ENCODE results near the gene NIM1K.
A peak's percentile ranks its signal among the peaks of the same experiment; 100 is the strongest.
"Not testable (repeated sequence)": the region's sequence is repeated elsewhere in the genome, so short reads cannot be mapped to it uniquely, and the experiment has no call there.

The NIM1K gene

DNA sequence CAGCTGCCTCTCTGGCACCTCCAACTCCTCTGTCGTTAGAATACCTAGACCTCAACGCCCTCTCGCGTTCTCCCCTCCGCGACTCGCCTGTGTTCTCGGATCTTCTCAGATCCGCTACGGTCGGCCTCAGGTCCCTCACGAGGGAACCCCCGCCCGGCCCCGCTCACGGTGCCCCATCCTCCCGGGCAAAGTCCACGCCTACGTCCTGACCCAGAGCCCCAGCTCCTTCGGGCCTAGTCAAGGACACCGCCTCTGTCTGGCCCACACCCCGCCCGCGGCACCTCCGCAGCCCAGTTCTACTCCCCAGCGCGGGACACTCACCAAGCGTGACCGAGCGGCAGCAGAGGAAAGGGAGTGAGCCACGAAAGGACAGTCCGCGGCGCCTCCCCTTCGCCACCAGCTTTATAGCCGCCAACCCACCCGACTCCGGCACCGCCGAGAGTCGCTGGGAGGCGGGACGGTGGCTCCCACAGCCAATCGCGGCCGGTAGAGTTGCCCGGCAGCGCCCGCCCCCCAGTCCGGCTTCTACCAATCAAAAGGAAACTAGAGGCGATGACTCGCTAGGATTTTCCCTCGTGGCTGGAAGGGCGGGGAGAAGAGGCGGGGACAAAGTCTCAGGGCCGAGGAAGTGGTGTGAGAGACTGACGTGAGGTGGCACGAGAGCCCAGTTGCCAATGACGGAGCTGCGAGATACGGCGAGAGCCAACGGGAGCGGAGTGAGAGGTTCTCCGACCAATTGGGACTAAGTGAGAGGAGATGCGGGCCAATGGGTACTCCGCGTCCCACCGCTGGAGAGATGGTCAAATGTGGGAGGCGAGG, 121.2 kb downstream of the NIM1K start, which contains the start of gene HMGCS1:
Gene HMGCS1 (minus strand): TSS at position 378 of the 819 bp plus-strand sequence. CDS start 14,447 bp downstream, outside the sequence.
- peak; percentile 93 to 96 for DNase-seq (ENCODE audit: extremely low read depth in 1 of 2, low read depth in 1 of 2)

DNA sequence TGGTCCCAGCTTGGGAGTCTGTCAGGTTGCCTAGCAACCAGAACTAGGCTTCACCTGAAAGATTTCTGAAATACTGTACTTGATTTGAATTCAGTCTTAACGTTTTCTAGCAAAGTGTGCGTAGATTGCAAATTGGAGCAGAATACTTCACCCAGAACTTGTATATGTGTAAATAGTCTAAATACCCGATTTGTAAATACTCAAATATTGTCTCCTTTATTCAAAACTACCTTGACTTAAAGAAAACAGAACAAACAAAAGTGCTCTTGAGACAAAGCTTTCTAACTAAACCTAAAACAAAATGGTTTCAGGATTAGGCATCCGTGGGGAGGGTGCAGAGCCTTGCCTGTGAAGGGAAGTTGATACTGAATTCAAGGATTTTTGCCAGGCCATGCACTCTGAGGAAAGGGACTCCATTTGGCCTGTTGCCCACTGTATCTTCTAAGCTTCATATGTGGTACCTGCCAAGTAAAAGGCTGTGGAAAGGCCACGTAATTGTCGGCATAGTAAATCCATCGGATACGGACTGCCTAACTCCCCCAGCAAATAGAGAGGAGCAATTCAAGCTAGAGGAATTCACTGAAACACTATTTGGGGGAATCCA, 121.9 kb downstream of the NIM1K start:
- no peak for DNase-seq (ENCODE audit: extremely low read depth in 1 of 2, low read depth in 1 of 2)

DNA sequence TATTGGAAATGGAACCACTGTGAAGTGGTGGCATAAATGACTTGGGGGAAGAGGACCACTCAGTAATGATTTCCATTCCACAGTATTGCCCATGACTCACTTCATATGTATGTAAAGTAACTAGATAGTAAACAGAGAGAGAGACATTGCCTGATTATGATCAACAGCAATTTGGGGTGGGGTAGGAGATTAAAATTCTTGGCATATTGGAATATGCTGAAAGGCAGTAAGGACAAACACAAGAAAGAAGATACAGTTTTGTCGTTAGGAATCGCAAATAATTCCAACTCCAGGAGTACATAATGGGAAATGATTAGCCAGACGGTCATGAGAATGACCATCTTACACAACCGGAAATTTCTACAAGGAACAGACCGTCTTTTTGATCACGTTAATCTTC, 122.7 kb downstream of the NIM1K start:
- DNase-seq (ENCODE audit: extremely low read depth in 1 of 2, low read depth in 1 of 2), result no peak

DNA sequence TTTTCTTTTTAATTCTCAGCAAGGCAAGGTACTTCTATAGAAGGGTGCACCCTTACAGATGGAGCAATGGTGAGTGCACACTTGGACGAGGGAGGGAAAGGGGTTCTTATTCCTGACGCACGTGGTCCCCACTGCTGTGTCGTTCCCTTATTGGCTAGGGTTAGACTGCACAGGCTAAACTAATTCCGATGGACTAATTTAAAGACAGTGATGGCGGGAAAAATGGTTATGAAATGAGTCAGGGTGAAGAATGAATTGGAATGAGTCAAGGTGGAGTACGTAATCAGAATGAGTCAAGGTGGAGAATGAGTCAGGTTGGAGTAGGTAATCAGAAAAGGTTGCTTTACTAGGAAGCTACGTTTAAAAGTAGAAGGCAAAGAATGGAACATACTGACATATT, 123.2 kb downstream of the NIM1K start:
- DNase-seq (ENCODE audit: extremely low read depth in 1 of 2, low read depth in 1 of 2), result no peak

DNA sequence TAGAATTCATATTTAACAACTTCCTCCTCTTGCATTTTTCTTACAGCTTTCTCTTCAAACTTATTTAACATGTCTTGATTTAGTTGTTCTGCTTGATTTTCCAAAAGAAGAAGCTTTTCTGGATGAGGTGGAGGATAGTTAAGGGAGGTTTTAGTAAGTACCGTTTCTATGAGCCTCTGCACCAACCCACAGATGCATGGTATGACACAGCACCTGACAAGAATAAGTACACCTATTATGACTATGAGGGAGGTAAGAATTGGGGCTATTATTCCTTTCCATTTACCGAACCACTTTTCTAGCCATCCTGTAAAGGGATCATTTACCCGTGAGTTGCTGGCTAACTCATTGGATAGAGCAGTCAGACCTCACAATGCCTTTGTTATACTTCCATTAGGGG, 123.7 kb downstream of the NIM1K start:
- no peak for DNase-seq (ENCODE audit: extremely low read depth in 1 of 2, low read depth in 1 of 2)

DNA sequence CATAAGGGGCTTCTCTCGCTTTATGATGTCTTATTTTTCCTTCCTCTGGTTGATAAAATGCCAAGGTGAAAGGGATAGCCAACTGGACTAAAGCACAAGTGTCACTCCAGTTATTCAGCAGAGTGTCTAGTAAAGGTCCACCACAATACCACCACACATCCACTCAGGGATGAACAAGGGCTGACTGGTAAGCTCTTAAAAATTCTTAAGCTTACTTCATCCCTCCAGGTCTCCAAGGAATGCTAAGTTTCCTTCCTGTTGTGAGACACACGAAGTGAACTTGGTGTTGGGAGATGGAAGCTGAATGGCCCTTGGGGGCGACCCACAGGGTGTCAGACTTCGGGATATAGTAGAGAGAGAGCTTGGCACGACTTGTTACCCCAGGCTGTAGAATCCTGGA, 124.4 kb downstream of the NIM1K start:
- DNase-seq (ENCODE audit: extremely low read depth in 1 of 2, low read depth in 1 of 2), result no peak

DNA sequence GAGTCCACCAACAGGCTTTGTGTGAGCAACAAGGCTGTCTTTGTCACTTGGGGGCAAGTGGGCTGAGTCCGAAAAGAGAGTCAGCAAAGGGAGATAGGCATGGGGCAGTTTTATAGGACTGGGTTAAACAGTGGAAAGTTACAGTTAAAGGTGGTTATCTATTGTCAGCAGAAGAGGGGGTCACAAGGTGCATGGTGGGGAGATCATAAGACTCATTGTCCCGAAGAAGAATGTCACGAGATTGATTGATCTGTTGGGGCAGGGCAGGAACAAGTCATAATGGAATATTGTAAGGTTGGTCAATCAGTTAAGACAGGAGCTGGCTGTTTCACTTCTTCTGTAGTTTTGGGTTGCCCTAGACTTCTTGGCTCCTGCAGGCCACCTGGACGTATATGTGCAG, 128.8 kb downstream of the NIM1K start:
- DNase-seq (ENCODE audit: extremely low read depth in 1 of 2, low read depth in 1 of 2), result no peak

DNA sequence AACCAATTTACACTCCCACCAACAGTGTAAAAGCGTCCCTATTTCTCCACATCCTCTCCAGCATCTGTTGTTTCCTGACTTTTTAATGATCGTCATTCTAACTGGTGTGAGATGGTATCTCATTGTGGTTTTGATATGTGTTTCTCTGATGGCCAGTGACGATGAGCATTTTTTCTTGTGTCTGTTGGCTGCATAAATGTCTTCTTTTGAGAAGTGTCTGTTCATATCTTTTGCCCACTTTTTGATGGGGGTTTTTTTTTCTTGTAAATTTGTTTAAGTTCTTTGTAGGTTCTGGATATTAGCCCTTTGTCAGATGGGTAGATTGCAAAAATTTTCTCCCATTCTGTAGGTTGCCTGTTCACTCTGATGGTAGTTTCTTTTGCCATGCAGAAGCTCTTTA, 131.5 kb downstream of the NIM1K start:
- DNase-seq (ENCODE audit: extremely low read depth in 1 of 2, low read depth in 1 of 2), result not testable (repeated sequence)

DNA sequence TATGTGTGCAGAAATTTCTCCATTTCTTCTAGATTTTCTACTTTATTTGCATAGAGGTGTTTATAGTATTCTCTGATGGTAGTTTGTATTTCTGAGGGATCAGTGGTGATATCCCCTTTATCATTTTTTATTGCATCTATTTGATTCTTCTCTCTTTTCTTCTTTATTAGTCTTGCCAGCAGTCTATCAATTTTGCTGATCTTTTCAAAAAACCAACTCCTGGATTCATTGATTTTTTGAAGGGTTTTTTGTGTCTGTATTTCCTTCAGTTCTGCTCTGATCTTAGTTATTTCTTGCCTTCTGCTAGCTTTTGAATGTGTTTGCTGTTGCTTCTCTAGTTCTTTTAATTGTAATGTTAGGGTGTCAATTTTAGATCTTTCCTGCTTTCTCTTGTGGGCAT, 133.6 kb downstream of the NIM1K start:
- not testable (repeated sequence) for DNase-seq (ENCODE audit: extremely low read depth in 1 of 2, low read depth in 1 of 2)
